ENCODE data around the gene TBC1D2.

Gene TBC1D2

DNA sequence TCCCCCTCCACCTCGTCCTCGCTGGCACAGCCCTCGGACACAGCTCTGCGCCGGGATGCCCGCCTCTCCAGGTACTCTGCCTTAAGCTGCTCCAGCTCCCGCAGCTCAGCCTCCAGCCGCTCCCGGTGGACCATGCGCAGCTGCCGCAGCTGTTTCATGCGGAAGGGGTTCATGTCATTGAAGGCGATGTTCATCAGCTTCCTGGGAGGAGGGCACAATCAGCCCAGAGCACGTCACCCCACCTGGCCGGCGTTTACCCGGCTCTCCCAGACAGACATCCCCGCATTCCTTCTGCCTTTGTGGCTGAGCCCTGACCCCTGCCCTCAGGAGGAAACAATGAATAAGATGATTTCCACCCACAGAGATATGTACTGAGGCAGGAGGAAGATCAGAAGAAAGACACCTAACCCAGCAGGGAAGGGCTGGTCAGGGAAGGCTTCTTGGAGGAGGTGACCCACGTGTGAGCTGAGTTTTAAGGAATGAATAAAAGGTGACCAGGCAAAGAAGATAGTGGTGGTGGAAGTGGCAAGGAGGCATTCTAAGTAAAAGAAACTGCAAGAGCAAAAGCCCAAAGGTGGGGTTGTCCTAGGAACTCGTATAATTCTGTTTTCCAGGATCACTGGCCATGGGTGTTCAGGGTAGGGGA, 55.9 kb downstream of the TBC1D2 start:
- DNase-seq (ENCODE audit: extremely low read depth, low read depth), result no peak
- H3K4me3 ChIP-seq (replicated peaks; ENCODE audit: low read depth, low read length), result no peak overlapping the region

DNA sequence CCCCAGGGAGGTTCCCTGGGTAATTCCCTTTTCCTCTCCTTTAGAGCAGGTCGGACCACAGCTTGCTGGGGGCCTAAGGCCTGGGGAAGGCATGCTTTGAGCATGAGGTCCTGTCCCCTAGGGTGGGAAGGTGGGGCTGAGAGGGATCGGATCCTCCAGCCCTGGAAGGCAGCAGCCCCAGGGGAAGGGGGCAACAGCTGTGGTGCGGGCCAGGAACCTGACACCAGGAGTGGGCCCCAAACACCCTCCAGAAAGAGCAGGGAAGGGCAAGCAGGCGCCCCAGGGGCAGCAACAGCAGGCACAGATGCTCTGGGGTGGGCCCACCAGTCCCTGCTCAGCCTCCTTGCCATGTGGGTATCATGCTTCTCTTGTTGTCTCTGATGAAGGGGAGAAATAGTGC, 59.8 kb downstream of the TBC1D2 start:
- TF ChIP-seq, protein P1, sequence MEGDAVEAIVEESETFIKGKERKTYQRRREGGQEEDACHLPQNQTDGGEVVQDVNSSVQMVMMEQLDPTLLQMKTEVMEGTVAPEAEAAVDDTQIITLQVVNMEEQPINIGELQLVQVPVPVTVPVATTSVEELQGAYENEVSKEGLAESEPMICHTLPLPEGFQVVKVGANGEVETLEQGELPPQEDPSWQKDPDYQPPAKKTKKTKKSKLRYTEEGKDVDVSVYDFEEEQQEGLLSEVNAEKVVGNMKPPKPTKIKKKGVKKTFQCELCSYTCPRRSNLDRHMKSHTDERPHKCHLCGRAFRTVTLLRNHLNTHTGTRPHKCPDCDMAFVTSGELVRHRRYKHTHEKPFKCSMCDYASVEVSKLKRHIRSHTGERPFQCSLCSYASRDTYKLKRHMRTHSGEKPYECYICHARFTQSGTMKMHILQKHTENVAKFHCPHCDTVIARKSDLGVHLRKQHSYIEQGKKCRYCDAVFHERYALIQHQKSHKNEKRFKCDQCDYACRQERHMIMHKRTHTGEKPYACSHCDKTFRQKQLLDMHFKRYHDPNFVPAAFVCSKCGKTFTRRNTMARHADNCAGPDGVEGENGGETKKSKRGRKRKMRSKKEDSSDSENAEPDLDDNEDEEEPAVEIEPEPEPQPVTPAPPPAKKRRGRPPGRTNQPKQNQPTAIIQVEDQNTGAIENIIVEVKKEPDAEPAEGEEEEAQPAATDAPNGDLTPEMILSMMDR (IDR thresholded peaks at IDR 0.05; ENCODE audit: low read depth, low read length, missing control alignments), result no peak
- no peak for DNase-seq (ENCODE audit: extremely low read depth, low read depth)
- H3K4me3 ChIP-seq (replicated peaks; ENCODE audit: low read depth, low read length), result no peak overlapping the region

More for the DNA sequence above, 55.9 kb downstream of the TBC1D2 start:
- TF ChIP-seq, protein P1 (IDR thresholded peaks at IDR 0.05; ENCODE audit: low read depth, low read length, missing control alignments), result no peak

GRCh38 chr9:98193336-98193944, 62.0 kb downstream of the TBC1D2 start:
- peak overlapping the region; percentile 61 for H3K4me3 ChIP-seq (replicated peaks; ENCODE audit: low read depth, low read length)
- no peak for DNase-seq (ENCODE audit: extremely low read depth, low read depth)
- TF ChIP-seq, protein P1 (IDR thresholded peaks at IDR 0.05; ENCODE audit: low read depth, low read length, missing control alignments), result no peak

GRCh38 chr9:98192503-98193335, 62.7 kb downstream of the TBC1D2 start, which contains the start of gene CORO2A:
TSS of gene CORO2A (minus strand) at chr9:98192637. CDS start at chr9:98157660, 34,977 bp downstream.
- H3K4me3 ChIP-seq (replicated peaks; ENCODE audit: low read depth, low read length), result peak within 1 kb of the TSS; percentile 61
- no peak for DNase-seq (ENCODE audit: extremely low read depth, low read depth)
- TF ChIP-seq, protein P1 (IDR thresholded peaks at IDR 0.05; ENCODE audit: low read depth, low read length, missing control alignments), result peak; percentile 57

GRCh38 chr9:98191671-98192502, 63.6 kb downstream of the TBC1D2 start:
- TF ChIP-seq, protein P1 (IDR thresholded peaks at IDR 0.05; ENCODE audit: low read depth, low read length, missing control alignments), result no peak
- no peak for DNase-seq (ENCODE audit: extremely low read depth, low read depth)
- peak overlapping the region; percentile 41 for H3K4me3 ChIP-seq (replicated peaks; ENCODE audit: low read depth, low read length)

DNA sequence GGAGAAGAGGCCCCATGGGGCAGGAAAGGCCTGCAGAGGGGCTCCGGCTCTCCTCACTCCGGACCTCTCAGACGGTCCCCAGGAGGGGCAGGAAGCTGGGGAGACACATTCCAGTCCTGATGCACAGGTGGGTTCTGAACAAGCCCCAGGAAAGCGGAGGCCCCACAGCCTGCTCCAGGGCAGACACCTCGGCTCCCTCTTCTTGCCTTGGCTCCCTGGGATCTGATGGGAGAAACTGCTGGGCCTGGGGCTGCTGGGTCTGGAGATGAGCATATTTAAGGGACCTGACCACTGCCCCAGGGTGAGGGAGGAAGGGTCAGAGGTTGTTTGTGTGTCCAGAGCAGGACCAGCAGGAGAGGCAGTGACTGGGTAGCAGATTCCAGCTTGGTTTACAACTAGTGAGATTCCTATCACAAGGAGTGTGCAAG, 64.3 kb downstream of the TBC1D2 start:
- no peak overlapping the region for H3K4me3 ChIP-seq (replicated peaks; ENCODE audit: low read depth, low read length)
- TF ChIP-seq, protein P1 (IDR thresholded peaks at IDR 0.05; ENCODE audit: low read depth, low read length, missing control alignments), result no peak
- no peak for DNase-seq (ENCODE audit: extremely low read depth, low read depth)

All from HFF-Myc (cell line).